Heart left ventricle (tissue), 16 donors: ENCODE results near the gene RABL3. TPM values are rescaled to one million over a fixed set of nuclear protein-coding genes. Genes with fewer than 3 reads are reported as not detected.

Experiments
- ATAC-seq, 4 donors: fragments of 200-7000 bp; cut with Tn5 transposase; one replicate each; pipeline ENCODE4 v1.9.1; 2020 to 2022; ENCODE audit warnings: moderate library complexity in 4 of 4, mild to moderate bottlenecking in 3 of 4, moderate number of reproducible peaks in 1 of 4
- DNase-seq, 5 donors: peaks; one replicate each; pipeline ENCODE4 v3.0.0-alpha.2; 2020
- H3K27ac ChIP-seq, 12 donors: fragments of 200-600 bp; sonication (generic) in 4 of 12; one replicate each; pipeline versions ENCODE4 v1.5.0 to v1.8.0; 2016 to 2022; ENCODE audit warnings: mild to moderate bottlenecking in 2 of 12
- H3K27me3 ChIP-seq, 9 donors: fragments of 200-600 bp; sonication (generic) in 2 of 9; one replicate each; pipeline versions ENCODE4 v1.5.1 to v1.8.0; 2016 to 2022; ENCODE audit warnings: mild to moderate bottlenecking in 3 of 9
- H3K36me3 ChIP-seq, 9 donors: fragments of 200-600 bp; sonication (generic) in 2 of 9; one replicate each; pipeline versions ENCODE4 v1.5.0 to v1.8.0; 2018 to 2022; ENCODE audit warnings: mild to moderate bottlenecking in 2 of 9
- H3K4me1 ChIP-seq, 12 donors: fragments of 200-600 bp; sonication (generic) in 4 of 12; one replicate each; pipeline versions ENCODE4 v1.5.0 to v1.8.0; 2016 to 2022; ENCODE audit warnings: mild to moderate bottlenecking in 3 of 12
- H3K4me3 ChIP-seq, 12 donors: fragments of 200-600 bp; sonication (generic) in 4 of 12; one replicate each; pipeline versions ENCODE4 v1.5.0 to v1.8.0; 2017 to 2022; ENCODE audit warnings: mild to moderate bottlenecking in 9 of 12, moderate library complexity in 4 of 12
- H3K9me3 ChIP-seq, 12 donors: fragments of 200-600 bp; sonication (generic) in 4 of 12; one replicate each; pipeline versions ENCODE4 v1.5.0 to v1.8.0; 2016 to 2022; ENCODE audit warnings: mild to moderate bottlenecking in 1 of 12
- POLR2A ChIP-seq, 2 donors: fragments of 450-650 bp; IDR thresholded peaks; one replicate each; pipeline ENCODE4 v1.6.1; 2017; ENCODE audit warnings: antibody characterized with exemption in 2 of 2, mild to moderate bottlenecking in 2 of 2, moderate library complexity in 2 of 2
- WGBS, 4 donors: extraction: QIAGEN DNeasy Blood & Tissue Kit in 2 of 4; methylation state at CpG; one replicate each; pipeline versions ENCODE4 v1.1.5 to v1.1.7; 2013 to 2018; 5-methylcytosine and 5-hydroxymethylcytosine counted together
- intact Hi-C, 10 donors: fragments of 100-400 bp; cut with DNase I; formaldehyde crosslinking; loops; one replicate each; pipeline versions ENCODE4 v1.11.1 to v1.14.2; 2022
- polyA plus RNA-seq, 2 donors: library from polyadenylated mRNA; stranded (reverse); fragments of 200-250 nt; gene quantifications; one replicate each; pipeline ENCODE4 v1.2.3, GENCODE V29; 2013
- total RNA-seq, 9 donors: library from RNA; depleted of rRNA in 2 of 9; stranded (reverse); fragments of >200 nt in 2 of 9; fragmentation: NEBNext Ultra II Directional in 3 of 9; extraction: Animal tissue kit (Norgen Biotek cat#: 25700) in 3 of 9; gene quantifications; one replicate each; pipeline versions ENCODE4 v1.1.0 to v1.2.4, GENCODE V29; 2016 to 2023
- TF ChIP-seq, protein P1 (sequence below), 12 donors: fragments of 200-600 bp; sonication (generic) in 4 of 12; IDR thresholded peaks; one replicate each; pipeline versions ENCODE4 v1.5.0 to v1.8.0; 2018 to 2022; ENCODE audit warnings: antibody characterized with exemption in 12 of 12, mild to moderate bottlenecking in 5 of 12
- donor health status: ischemic (EF 13 %, LVEDD 7.1; RV severe dilation, severe dysfunction).
- donor health status: healthy with polysubstance abuse.
- donor health status: DM: no; HTN: yes; CAD: no.
- donor health status: DM: no; HTN: no; CAD: no.
- donor health status: ischemic (EF 25% LVEDD 6.9; RV normal size, moderate dysfunction).
- donor health status: ischemic (EF 25% LVEDD 5.7; RV mildly dilated, moderate dysfunction).
- donor health status: healthy.
- donor health status: DM: yes; HTN: yes; CAD: no.
- donor health status: ischemic (EF 35%, LVEDD 5.7; RV mildly dilated, moderate dysfunction).
- donor health status: nonischemic (EF 11% LVEDD 7.7; RV severe dilation, severe dysfunction).
- donor health status: DM: yes; HTN: yes; CAD: no.
- donor health status: PGD.
- donor health status: ischemic (EF 29% LVEDD 5.4; RV normal size, mild dysfunction).
- donor health status: nonischemic (EF 23%, LVEDD 6.1; RV moderate dilation, normal function).

The RABL3 gene
- total and polyA plus RNA-seq, 11 donors = 3.1 to 28.3 (median 17.5) TPM

GRCh38 chr3:120682095-120682681, 60.1 kb downstream of the RABL3 start, which contains the start of gene HGD:
TSS of gene HGD (minus strand) at chr3:120682239. CDS start at chr3:120682111, 128 bp downstream.
- TF ChIP-seq POLR2A (IDR thresholded peaks at IDR 0.05) = no peak
- TF ChIP-seq, protein P1, sequence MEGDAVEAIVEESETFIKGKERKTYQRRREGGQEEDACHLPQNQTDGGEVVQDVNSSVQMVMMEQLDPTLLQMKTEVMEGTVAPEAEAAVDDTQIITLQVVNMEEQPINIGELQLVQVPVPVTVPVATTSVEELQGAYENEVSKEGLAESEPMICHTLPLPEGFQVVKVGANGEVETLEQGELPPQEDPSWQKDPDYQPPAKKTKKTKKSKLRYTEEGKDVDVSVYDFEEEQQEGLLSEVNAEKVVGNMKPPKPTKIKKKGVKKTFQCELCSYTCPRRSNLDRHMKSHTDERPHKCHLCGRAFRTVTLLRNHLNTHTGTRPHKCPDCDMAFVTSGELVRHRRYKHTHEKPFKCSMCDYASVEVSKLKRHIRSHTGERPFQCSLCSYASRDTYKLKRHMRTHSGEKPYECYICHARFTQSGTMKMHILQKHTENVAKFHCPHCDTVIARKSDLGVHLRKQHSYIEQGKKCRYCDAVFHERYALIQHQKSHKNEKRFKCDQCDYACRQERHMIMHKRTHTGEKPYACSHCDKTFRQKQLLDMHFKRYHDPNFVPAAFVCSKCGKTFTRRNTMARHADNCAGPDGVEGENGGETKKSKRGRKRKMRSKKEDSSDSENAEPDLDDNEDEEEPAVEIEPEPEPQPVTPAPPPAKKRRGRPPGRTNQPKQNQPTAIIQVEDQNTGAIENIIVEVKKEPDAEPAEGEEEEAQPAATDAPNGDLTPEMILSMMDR (IDR thresholded peaks at IDR 0.05) = no peak
- Histone ChIP-seq H3K27me3 (no peaks in the 10 kb centered on the region), H3K4me1 (peaks cover 0 to 22% (median 10%) of the 10 kb centered on the region in 12 donors), H3K36me3 (peaks cover 0 to 6% (median 0%) of the 10 kb centered on the region in 9 donors), H3K27ac (no peak within 1 kb of the TSS), H3K4me3 (no peak within 1 kb of the TSS), H3K9me3 (no peaks in the 10 kb centered on the region)
- intact Hi-C loops = no loop called here
- DNase-seq (no peak), ATAC-seq (no peak)
- WGBS, 4 donors = 94 to 98% (median 97%) methylated on average over 5 of the region's 5 CpGs

GRCh38 chr3:120681506-120682038, 60.7 kb downstream of the RABL3 start:
- H3K36me3 ChIP-seq = peaks cover 0 to 3% (median 0%) of the 10 kb centered on the region in 9 donors
- ATAC-seq (no peak), DNase-seq (no peak)
- intact Hi-C loops = no loop called here
- WGBS, 4 donors = 93 to 98% (median 94%) methylated on average over 4 of the region's 4 CpGs
- no peak overlapping the region for H3K4me3 ChIP-seq
- TF ChIP-seq, protein P1 (IDR thresholded peaks at IDR 0.05) = no peak
- no peak for TF ChIP-seq POLR2A (IDR thresholded peaks at IDR 0.05)
- no peak overlapping the region for H3K27ac ChIP-seq
- no peaks in the 10 kb centered on the region for H3K27me3 ChIP-seq
- no peaks in the 10 kb centered on the region for H3K9me3 ChIP-seq
- peaks cover 0 to 22% (median 10%) of the 10 kb centered on the region in 12 donors for H3K4me1 ChIP-seq

- intact Hi-C loops = no loop called here
- Histone ChIP-seq H3K36me3 (no peaks in the 10 kb centered on the region), H3K9me3 (no peaks in the 10 kb centered on the region), H3K27ac (no peak overlapping the region), H3K27me3 (no peaks in the 10 kb centered on the region), H3K4me3 (no peak overlapping the region), H3K4me1 (peaks cover 0 to 22% (median 10%) of the 10 kb centered on the region in 12 donors)
- WGBS, 4 donors = 93 to 98% (median 96%) methylated on average over 2 of the region's 2 CpGs
- DNase-seq (no peak), ATAC-seq (no peak)
- TF ChIP-seq POLR2A (IDR thresholded peaks at IDR 0.05) = no peak
- TF ChIP-seq, protein P1 (IDR thresholded peaks at IDR 0.05) = no peak
Measured at GRCh38 chr3:120681018-120681417, 61.3 kb downstream of the RABL3 start.

GRCh38 chr3:120680193-120680894, 62.0 kb downstream of the RABL3 start:
- Histone ChIP-seq H3K27ac (no peak overlapping the region), H3K9me3 (no peaks in the 10 kb centered on the region), H3K27me3 (no peaks in the 10 kb centered on the region), H3K4me3 (no peak overlapping the region), H3K36me3 (no peaks in the 10 kb centered on the region), H3K4me1 (peaks cover 0 to 22% (median 10%) of the 10 kb centered on the region in 12 donors)
- ATAC-seq = no peak
- intact Hi-C loops = no loop called here
- no peak for DNase-seq
- 95 to 98% (median 96%) methylated on average over 3 of the region's 3 CpGs for WGBS, 4 donors
- TF ChIP-seq, protein P1 (IDR thresholded peaks at IDR 0.05) = no peak
- TF ChIP-seq POLR2A (IDR thresholded peaks at IDR 0.05) = no peak
